ENCODE measurements around the gene GPAT2.
"Not testable (repeated sequence)": the region's sequence is repeated elsewhere in the genome, so short reads cannot be mapped to it uniquely, and the experiment has no call there.

GPAT2 gene

DNA sequence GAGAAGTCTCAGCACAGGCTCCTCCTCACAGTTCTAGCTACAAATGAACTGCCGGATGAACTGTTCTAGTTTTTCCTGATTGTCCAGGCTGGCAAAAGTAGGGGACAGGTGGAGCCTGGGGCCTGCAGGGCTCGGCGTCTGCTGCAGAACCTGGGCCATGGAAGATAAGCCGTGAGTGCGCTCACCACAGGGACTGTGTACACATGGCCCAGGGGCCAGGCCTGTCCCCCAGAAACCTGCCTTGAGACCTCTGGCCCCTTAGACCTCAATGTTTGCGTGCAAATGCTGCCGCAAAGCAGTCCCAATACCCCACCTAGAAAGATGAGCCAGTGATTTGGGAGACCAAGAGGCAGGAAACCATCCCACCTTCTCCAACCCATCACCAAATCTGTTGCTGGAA, 12.6 kb downstream of the GPAT2 start:
- not testable (repeated sequence) for H3K27ac ChIP-seq (ENCODE audit: low read length); H3K9ac ChIP-seq (ENCODE audit: low read length in 2 of 2); H3K9me3 ChIP-seq (ENCODE audit: control insufficient read depth in 2 of 2, low read length in 2 of 2); H3K4me1 ChIP-seq (ENCODE audit: control insufficient read depth, insufficient read depth, low read length); H3K36me3 ChIP-seq (ENCODE audit: control insufficient read depth in 2 of 2, insufficient read depth in 2 of 2, low read length in 2 of 2); H3K27me3 ChIP-seq (ENCODE audit: control insufficient read depth in 1 of 2, insufficient read depth in 2 of 2, low read length in 2 of 2); H3K4me3 ChIP-seq (ENCODE audit: low read length in 2 of 2)

- H3K27me3 ChIP-seq (ENCODE audit: control insufficient read depth in 1 of 2, insufficient read depth in 2 of 2, low read length in 2 of 2); H3K4me3 ChIP-seq (ENCODE audit: low read length in 2 of 2); H3K4me1 ChIP-seq (ENCODE audit: control insufficient read depth, insufficient read depth, low read length); H3K36me3 ChIP-seq (ENCODE audit: control insufficient read depth in 2 of 2, insufficient read depth in 2 of 2, low read length in 2 of 2); H3K27ac ChIP-seq (ENCODE audit: low read length); H3K9me3 ChIP-seq (ENCODE audit: control insufficient read depth in 2 of 2, low read length in 2 of 2); H3K9ac ChIP-seq (ENCODE audit: low read length in 2 of 2): not testable (repeated sequence)
These were observed 13.6 kb downstream of the GPAT2 start for GRCh38 chr2:96021142-96021541.

DNA sequence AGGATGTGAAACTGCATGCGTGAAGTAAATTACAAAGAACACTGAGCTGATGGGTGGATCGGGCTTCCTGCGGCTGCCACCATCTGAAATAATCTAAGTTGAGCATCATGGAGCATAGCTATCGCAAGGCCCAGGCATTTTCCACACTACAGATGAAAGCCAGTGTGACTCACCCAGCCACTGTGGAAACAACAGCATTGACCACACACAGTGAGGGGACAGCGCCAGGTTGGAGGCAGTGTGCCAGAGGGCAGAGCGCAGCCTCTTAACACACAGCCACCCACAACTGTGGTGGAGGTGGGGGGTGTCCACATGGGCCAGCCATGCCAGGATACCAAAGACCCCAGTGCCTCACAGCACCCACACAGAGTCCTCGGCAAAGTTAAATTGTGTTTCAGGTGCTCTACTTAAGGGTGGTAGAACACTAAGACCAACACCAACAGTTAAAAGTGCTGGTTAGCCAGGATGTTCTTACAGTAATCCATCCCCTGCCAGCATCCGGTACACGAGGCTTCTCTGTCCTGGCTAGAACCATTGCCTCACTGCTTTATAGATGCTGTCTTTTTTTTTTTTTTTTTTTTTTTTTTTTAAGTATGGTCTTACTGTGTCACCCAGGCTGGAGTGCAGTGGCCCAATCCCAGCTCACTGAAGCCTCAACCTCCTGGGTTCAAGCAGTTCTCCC, 14.7 kb downstream of the GPAT2 start:
- not testable (repeated sequence) for H3K27me3 ChIP-seq (ENCODE audit: control insufficient read depth in 1 of 2, insufficient read depth in 2 of 2, low read length in 2 of 2); H3K27ac ChIP-seq (ENCODE audit: low read length); H3K36me3 ChIP-seq (ENCODE audit: control insufficient read depth in 2 of 2, insufficient read depth in 2 of 2, low read length in 2 of 2); H3K9ac ChIP-seq (ENCODE audit: low read length in 2 of 2); H3K4me1 ChIP-seq (ENCODE audit: control insufficient read depth, insufficient read depth, low read length); H3K9me3 ChIP-seq (ENCODE audit: control insufficient read depth in 2 of 2, low read length in 2 of 2); H3K4me3 ChIP-seq (ENCODE audit: low read length in 2 of 2)

DNA sequence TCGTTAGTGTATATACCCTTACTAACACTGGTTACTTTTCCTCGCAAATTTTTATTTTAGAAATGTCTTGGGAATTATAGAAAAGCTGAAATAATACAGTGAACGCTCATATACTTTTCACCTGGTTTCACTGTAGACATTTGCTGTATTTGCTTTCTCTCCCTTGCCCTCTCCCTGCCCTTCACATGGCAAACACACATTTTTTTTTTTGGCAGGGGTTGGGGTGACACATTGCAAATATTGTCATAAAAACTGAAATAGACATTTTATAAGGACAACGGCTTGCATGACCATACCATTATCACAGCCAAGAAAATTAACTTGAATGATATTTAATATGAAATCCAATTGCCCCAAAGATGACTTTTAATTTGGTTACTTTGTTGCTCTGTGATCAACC, 18.4 kb downstream of the GPAT2 start:
- not testable (repeated sequence) for H3K9me3 ChIP-seq (ENCODE audit: control insufficient read depth in 2 of 2, low read length in 2 of 2); H3K4me3 ChIP-seq (ENCODE audit: low read length in 2 of 2); H3K4me1 ChIP-seq (ENCODE audit: control insufficient read depth, insufficient read depth, low read length); H3K36me3 ChIP-seq (ENCODE audit: control insufficient read depth in 2 of 2, insufficient read depth in 2 of 2, low read length in 2 of 2); H3K27me3 ChIP-seq (ENCODE audit: control insufficient read depth in 1 of 2, insufficient read depth in 2 of 2, low read length in 2 of 2); H3K27ac ChIP-seq (ENCODE audit: low read length); H3K9ac ChIP-seq (ENCODE audit: low read length in 2 of 2)

GRCh38 chr2:96012792-96013264, 21.9 kb downstream of the GPAT2 start:
- not testable (repeated sequence) for H3K4me1 ChIP-seq (ENCODE audit: control insufficient read depth, insufficient read depth, low read length); H3K4me3 ChIP-seq (ENCODE audit: low read length in 2 of 2); H3K27me3 ChIP-seq (ENCODE audit: control insufficient read depth in 1 of 2, insufficient read depth in 2 of 2, low read length in 2 of 2); H3K27ac ChIP-seq (ENCODE audit: low read length); H3K36me3 ChIP-seq (ENCODE audit: control insufficient read depth in 2 of 2, insufficient read depth in 2 of 2, low read length in 2 of 2); H3K9me3 ChIP-seq (ENCODE audit: control insufficient read depth in 2 of 2, low read length in 2 of 2); H3K9ac ChIP-seq (ENCODE audit: low read length in 2 of 2)

DNA sequence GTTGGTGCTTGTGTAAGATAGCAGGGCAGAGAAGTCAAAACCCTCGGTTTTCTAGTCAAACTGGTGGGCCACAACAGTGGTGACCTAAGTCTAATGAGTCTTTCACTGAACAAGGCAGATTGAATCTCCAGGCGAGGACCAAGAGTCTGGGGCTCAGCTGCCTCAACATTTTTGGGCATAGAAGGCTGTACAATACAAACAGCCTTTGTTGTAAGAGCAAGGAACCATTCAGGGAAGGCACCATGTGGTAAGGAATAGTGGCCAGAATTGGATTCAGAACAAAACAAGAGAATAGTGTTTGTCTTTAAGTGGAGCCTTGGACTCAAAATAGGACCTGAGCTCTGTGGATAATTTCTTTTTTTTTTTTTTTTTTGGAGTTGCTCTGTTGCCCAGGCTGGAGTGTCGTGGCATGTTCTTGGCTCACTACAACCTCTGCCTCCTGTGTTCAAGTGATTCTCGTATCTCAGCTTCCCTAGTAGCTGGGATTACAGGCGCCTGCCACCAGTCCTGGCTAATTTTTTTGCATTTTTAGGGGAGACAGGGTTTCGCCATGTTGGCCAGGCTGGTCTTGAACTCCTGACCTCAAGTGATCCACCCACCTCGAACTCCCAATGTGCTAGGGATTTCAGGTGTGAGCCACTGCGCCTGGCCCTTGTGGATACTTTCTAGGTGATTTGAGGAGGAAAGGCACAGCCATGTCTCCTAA, 22.5 kb downstream of the GPAT2 start:
- H3K4me3 ChIP-seq (ENCODE audit: low read length in 2 of 2); H3K27me3 ChIP-seq (ENCODE audit: control insufficient read depth in 1 of 2, insufficient read depth in 2 of 2, low read length in 2 of 2); H3K9me3 ChIP-seq (ENCODE audit: control insufficient read depth in 2 of 2, low read length in 2 of 2); H3K27ac ChIP-seq (ENCODE audit: low read length); H3K4me1 ChIP-seq (ENCODE audit: control insufficient read depth, insufficient read depth, low read length); H3K36me3 ChIP-seq (ENCODE audit: control insufficient read depth in 2 of 2, insufficient read depth in 2 of 2, low read length in 2 of 2); H3K9ac ChIP-seq (ENCODE audit: low read length in 2 of 2): not testable (repeated sequence)

DNA sequence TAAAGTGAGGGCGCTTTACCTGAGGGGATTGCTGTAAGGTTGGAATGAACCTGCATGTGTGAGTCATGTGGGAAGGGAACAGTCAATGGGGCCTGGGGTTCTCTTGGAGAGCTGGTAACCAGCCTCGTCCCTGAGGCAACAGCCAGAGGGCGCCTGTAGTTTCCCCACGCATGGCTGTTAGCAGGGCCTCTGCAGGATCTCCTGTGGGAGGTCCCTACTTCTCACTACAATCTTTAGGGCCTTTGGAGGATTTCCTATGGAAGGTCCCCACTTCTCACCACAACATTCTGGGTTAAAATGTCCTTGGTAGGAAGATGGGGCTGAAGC, 23.6 kb downstream of the GPAT2 start:
- H3K4me3 ChIP-seq (ENCODE audit: low read length in 2 of 2) = peak overlapping the region in 1 of 2 donors; percentile 44
- not testable (repeated sequence) for H3K27me3 ChIP-seq (ENCODE audit: control insufficient read depth in 1 of 2, insufficient read depth in 2 of 2, low read length in 2 of 2); H3K9me3 ChIP-seq (ENCODE audit: control insufficient read depth in 2 of 2, low read length in 2 of 2); H3K9ac ChIP-seq (ENCODE audit: low read length in 2 of 2); H3K4me1 ChIP-seq (ENCODE audit: control insufficient read depth, insufficient read depth, low read length); H3K36me3 ChIP-seq (ENCODE audit: control insufficient read depth in 2 of 2, insufficient read depth in 2 of 2, low read length in 2 of 2); H3K27ac ChIP-seq (ENCODE audit: low read length)

DNA sequence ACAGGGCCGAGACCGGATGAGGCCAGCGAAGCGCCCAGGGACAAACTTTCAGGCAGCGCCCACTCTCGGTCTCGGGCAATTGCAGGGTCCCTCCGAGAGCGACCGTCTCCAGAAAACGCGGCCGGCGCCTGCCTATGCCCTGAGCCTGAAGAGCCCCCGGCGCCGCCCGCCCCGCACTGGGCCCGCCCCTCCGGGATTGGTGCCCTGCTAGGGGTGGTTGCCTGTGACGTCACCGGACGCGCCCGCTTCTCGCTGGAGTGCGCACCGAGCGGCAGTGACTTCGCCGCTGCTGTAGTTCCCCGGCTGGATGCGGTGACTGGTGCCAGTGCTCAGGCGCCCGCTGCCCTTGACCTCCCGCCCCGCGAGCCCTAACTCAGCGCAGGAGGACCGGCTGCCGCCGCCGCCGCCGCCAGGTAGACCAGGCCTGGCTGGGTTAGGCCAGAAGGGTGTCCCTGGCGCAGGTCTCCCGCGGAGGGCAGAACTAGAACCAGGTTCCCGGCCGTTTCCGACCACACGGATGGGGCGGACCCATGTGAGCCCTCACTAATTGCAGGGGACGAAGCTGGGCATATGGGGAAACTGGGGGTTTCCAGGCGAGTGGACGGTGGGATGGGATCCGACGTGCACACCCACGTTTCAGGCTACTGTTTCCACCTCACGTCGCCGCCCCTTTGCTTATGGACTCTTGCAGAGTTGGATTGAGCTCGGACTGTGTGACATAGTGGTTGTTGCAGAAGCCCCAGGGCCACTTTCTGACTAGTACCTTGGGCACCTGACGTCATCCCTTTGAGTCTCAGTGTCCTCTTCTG, 24.2 kb downstream of the GPAT2 start:
- not testable (repeated sequence) for H3K9me3 ChIP-seq (ENCODE audit: control insufficient read depth in 2 of 2, low read length in 2 of 2)
- H3K9ac ChIP-seq (ENCODE audit: low read length in 2 of 2) = peak overlapping the region in 1 of 2 donors; percentile 55
- H3K4me3 ChIP-seq (ENCODE audit: low read length in 2 of 2) = peak overlapping the region in 1 of 2 donors; percentile 66

GRCh38 chr2:96009833-96010232, 24.9 kb downstream of the GPAT2 start:
- Histone ChIP-seq H3K4me3 (ENCODE audit: low read length in 2 of 2) (peak overlapping the region; percentile 43 to 66), H3K9ac (ENCODE audit: low read length in 2 of 2) (peak overlapping the region; percentile 51 to 55), H3K27ac (ENCODE audit: low read length) (peak overlapping the region; percentile 53)
- not testable (repeated sequence) for H3K36me3 ChIP-seq (ENCODE audit: control insufficient read depth in 2 of 2, insufficient read depth in 2 of 2, low read length in 2 of 2); H3K27me3 ChIP-seq (ENCODE audit: control insufficient read depth in 1 of 2, insufficient read depth in 2 of 2, low read length in 2 of 2); H3K4me1 ChIP-seq (ENCODE audit: control insufficient read depth, insufficient read depth, low read length); H3K9me3 ChIP-seq (ENCODE audit: control insufficient read depth in 2 of 2, low read length in 2 of 2)

More for the DNA sequence above, 24.2 kb downstream of the GPAT2 start:
- H3K4me1 ChIP-seq (ENCODE audit: control insufficient read depth, insufficient read depth, low read length); H3K36me3 ChIP-seq (ENCODE audit: control insufficient read depth in 2 of 2, insufficient read depth in 2 of 2, low read length in 2 of 2); H3K27me3 ChIP-seq (ENCODE audit: control insufficient read depth in 1 of 2, insufficient read depth in 2 of 2, low read length in 2 of 2): not testable (repeated sequence)
- peak overlapping the region; percentile 53 for H3K27ac ChIP-seq (ENCODE audit: low read length)

DNA sequence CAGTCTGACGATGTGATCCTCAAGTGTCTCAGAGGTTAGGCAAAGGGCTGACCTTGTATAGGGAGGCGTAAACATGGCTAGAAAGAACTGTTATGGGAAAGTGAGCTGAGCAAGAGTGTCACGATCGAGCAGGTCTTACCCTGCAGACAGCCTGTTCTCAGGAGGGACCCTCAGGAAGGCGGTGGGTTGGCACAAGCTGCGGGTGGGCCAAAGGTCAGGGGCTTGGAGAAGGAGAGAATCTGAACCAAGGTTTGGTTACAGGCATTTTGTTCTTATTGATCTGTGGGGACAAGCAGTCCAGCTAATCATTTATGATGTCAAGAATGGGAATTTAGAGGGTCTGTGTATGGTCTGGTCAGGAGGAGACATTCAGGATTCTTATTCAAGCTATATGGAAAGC, 26.7 kb downstream of the GPAT2 start:
- H3K27ac ChIP-seq (ENCODE audit: low read length); H3K9ac ChIP-seq (ENCODE audit: low read length in 2 of 2): not testable (repeated sequence)

DNA sequence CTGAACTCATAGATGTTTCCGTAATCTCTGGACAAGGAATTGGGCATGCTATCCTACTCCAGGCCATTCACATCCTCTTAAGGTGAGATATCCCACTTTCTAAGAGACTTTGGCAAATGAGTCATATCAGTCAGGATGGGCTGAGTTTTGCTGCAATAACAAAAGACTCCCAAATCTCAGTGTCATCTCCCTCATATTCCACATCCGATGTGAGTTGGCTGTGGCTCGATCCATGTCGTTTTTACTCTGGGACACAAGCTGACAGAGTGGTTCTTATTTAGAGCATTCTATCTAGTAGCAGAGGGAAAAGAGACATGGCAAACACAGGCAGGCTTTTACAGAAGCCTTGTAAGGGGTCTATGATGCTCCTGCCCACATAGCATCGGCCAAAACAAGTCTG, 28.5 kb downstream of the GPAT2 start:
- not testable (repeated sequence) for H3K4me1 ChIP-seq (ENCODE audit: control insufficient read depth, insufficient read depth, low read length); H3K27ac ChIP-seq (ENCODE audit: low read length); H3K27me3 ChIP-seq (ENCODE audit: control insufficient read depth in 1 of 2, insufficient read depth in 2 of 2, low read length in 2 of 2); H3K36me3 ChIP-seq (ENCODE audit: control insufficient read depth in 2 of 2, insufficient read depth in 2 of 2, low read length in 2 of 2); H3K9me3 ChIP-seq (ENCODE audit: control insufficient read depth in 2 of 2, low read length in 2 of 2); H3K4me3 ChIP-seq (ENCODE audit: low read length in 2 of 2); H3K9ac ChIP-seq (ENCODE audit: low read length in 2 of 2)

More for the DNA sequence above, 26.7 kb downstream of the GPAT2 start:
- H3K27me3 ChIP-seq (ENCODE audit: control insufficient read depth in 1 of 2, insufficient read depth in 2 of 2, low read length in 2 of 2); H3K4me3 ChIP-seq (ENCODE audit: low read length in 2 of 2); H3K9me3 ChIP-seq (ENCODE audit: control insufficient read depth in 2 of 2, low read length in 2 of 2); H3K4me1 ChIP-seq (ENCODE audit: control insufficient read depth, insufficient read depth, low read length); H3K36me3 ChIP-seq (ENCODE audit: control insufficient read depth in 2 of 2, insufficient read depth in 2 of 2, low read length in 2 of 2): not testable (repeated sequence)

All from stomach smooth muscle (tissue), 2 donors.